ENCODE measurements around the gene TVP23B. TPM values are rescaled to one million over a fixed set of nuclear protein-coding genes. Genes with fewer than 3 reads are reported as not detected.

Gene TVP23B
- total and polyA plus RNA-seq, 2 donors (not counting 1 experiment from before 2014, with no cell fraction given): 6.6 to 37.1 TPM

DNA sequence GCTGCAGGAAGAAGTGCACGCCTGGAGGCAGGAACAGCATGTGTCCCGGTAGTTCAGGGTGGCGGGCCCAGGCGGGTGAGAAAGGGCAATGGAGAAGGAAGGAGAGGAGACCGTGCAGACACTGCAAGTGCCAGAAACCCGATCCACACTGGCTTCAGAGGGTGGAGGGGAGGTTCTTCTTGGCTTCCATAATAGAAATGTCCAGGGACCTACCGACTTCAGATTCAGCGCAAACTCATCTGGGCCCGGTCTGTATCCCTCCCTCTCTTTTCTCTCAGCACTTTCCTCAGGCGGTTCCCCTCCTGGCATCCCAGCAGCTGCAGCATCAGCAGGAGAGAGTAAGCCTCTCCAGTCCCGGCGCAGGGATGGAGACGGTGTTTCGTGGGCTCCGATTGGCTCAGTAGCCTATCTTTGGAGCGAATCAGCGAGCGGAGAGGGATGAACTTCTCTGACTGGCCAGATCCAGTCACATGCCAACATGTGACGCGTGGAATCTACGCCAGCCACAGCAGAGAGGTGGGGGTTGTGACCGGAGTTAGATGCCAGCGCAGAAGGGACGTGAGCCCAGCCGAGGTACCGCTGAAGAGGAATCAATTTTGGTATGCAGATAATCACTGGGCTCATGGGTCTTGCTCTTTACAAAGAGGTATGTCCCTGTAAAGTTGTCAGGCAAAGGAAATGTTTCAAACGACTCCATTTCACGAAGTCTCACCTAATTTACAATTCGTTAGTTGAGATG lies 75.0 kb downstream of the TVP23B start:
- Histone ChIP-seq H2AFZ (ENCODE audit: insufficient read depth, low read depth, low read length, poor library complexity, severe bottlenecking) (peak overlapping the region; percentile 97), H3K4me2 (replicated peaks; ENCODE audit: low read depth, low read length, poor library complexity, severe bottlenecking) (peak overlapping the region; percentile 74), H3K9me3 (ENCODE audit: control extremely low read depth in 1 of 3, control insufficient read depth in 2 of 3, insufficient read depth in 1 of 3, low read length in 2 of 3) (no peaks in the 10 kb centered on the region), H4K20me1 (ENCODE audit: control insufficient read depth, insufficient read depth, low read length, poor library complexity, severe bottlenecking) (no peaks in the 10 kb centered on the region), H3K4me1 (ENCODE audit: control insufficient read depth in 2 of 2, insufficient read depth in 2 of 2, low read length in 2 of 2) (peaks cover 34 to 49% of the 10 kb centered on the region in 2 donors), H3K36me3 (replicated peaks in 1 of 2; ENCODE audit: control extremely low read depth in 1 of 2, control insufficient read depth in 1 of 2, extremely low read depth in 1 of 2, insufficient read depth in 2 of 2, low read length in 1 of 2) (no peaks in the 10 kb centered on the region), H3K4me3 (ENCODE audit: control extremely low read depth in 1 of 5, extremely low read depth in 1 of 5, insufficient read depth in 1 of 5, low read depth in 2 of 5, low read length in 4 of 5) (peak overlapping the region; percentile 60 to 88 (median 76)), H3K27ac (ENCODE audit: low read length in 2 of 2) (peak overlapping the region; percentile 68 to 79), H3K9ac (ENCODE audit: low read length) (peak overlapping the region; percentile 70), H3K79me2 (ENCODE audit: control insufficient read depth, insufficient read depth, low read length) (peaks cover 47% of the 10 kb centered on the region), H3K27me3 (replicated peaks in 1 of 4; ENCODE audit: control extremely low read depth in 1 of 4, control insufficient read depth in 3 of 4, insufficient read depth in 4 of 4, low read length in 3 of 4) (no peaks in the 10 kb centered on the region)
- ATAC-seq (ENCODE audit: low read depth) (peak; percentile 78), DNase-seq (peak; percentile 91)
- ChIA-PET POLR2A (no interaction called here), CTCF (no interaction called here)
- H3K9me3 Mint-ChIP-seq (ENCODE audit: insufficient read depth): no peaks in the 10 kb centered on the region
- no peaks in the 10 kb centered on the region for H3K27me3 Mint-ChIP-seq
- peaks cover 44% of the 10 kb centered on the region for H3K4me1 Mint-ChIP-seq
- H3K27ac Mint-ChIP-seq: peak overlapping the region; percentile 93
- TF ChIP-seq EZH2 (IDR thresholded peaks at IDR 0.05; ENCODE audit: borderline replicate concordance, insufficient read depth, low read depth, low read length, poor library complexity, severe bottlenecking) (no peak), CTCF (IDR thresholded peaks at IDR 0.05) (no peak)
- peak overlapping the region; percentile 92 for H3K4me3 Mint-ChIP-seq
- intact Hi-C loops (cut with micrococcal nuclease): loop anchor here (10.0 kb wide), 2 partner anchors 49 to 519 kb away; partner anchors contain the start of gene MAPK7
- 2% methylated on average over 22 of the region's 29 CpGs for WGBS (ENCODE audit: insufficient coverage)

Other genes starting within 250 kb of the TVP23B start
- gene TBC1D28, start 136.8 kb upstream of the TVP23B start, total RNA-seq: not detected in 2 replicates
- gene TBC1D28, start 136.8 kb upstream of the TVP23B start, polyA plus RNA-seq: 1.1 TPM in 1 of 2 replicates, not detected in the other
- 7.1 and 7.6 TPM in 2 replicates for gene FOXO3B, start 98.9 kb upstream of the TVP23B start, total RNA-seq
- gene FOXO3B, start 98.9 kb upstream of the TVP23B start, polyA plus RNA-seq: 1.4 and 1.8 TPM in 2 replicates
- 0.15 TPM in 1 of 2 replicates, not detected in the other for gene FBXW10, start 37.1 kb upstream of the TVP23B start, total RNA-seq
- gene FBXW10, start 37.1 kb upstream of the TVP23B start, polyA plus RNA-seq: not detected in 2 replicates
- 58.8 and 58.9 TPM in 2 replicates for gene PRPSAP2, start 76.9 kb downstream of the TVP23B start, total RNA-seq
- 27.1 and 37.5 TPM in 2 replicates for gene PRPSAP2, start 76.9 kb downstream of the TVP23B start, polyA plus RNA-seq
- not detected in 2 replicates for gene SLC5A10, start 171.0 kb downstream of the TVP23B start, total RNA-seq
- 0.03 TPM in 1 of 2 replicates, not detected in the other for gene SLC5A10, start 171.0 kb downstream of the TVP23B start, polyA plus RNA-seq
- 14.3 and 14.6 TPM in 2 replicates for gene FAM83G, start 223.6 kb downstream of the TVP23B start, total RNA-seq
- 4.2 and 4.7 TPM in 2 replicates for gene FAM83G, start 223.6 kb downstream of the TVP23B start, polyA plus RNA-seq